HepG2 (cell line): ENCODE measurements around the gene FGFR3. TPM values are rescaled to one million over a fixed set of nuclear protein-coding genes. Genes with fewer than 3 reads are reported as not detected.

Experiments
- ATAC-seq: fragments of 200-7000 bp; cut with Tn5 transposase; 3 replicates; pipeline ENCODE4 v1.9.1; 2020; ENCODE audit warnings: mild to moderate bottlenecking, moderate library complexity
- BruUV-seq: library from RNA; stranded (reverse); fragments of 400-500 nt; replicated peaks from 2 replicates; lab custom pipeline; 2021; lab: Mats Ljungman, UMichigan
- CTCF ChIA-PET: fragments of 300-600 bp; formaldehyde crosslinking; extraction: SDS; loops from one replicate; lab custom pipeline; 2021; ENCODE audit warnings: low total read pairs, inconsistent platforms, low intra/inter-chr PET ratio; lab: Yijun Ruan, JAX
- POLR2A ChIA-PET: fragments of 350-600 bp; sonication (Branson Sonifier 250); formaldehyde crosslinking; loops from one replicate; lab custom pipeline; 2020; ENCODE audit warnings: antibody characterized with exemption, inconsistent platforms; lab: Yijun Ruan, JAX
- DNase-seq: peaks from one replicate; pipeline ENCODE4 v3.0.0-alpha.2; 2015; ENCODE audit warnings: low spot score
- FAIRE-seq: peaks from 3 replicates; lab custom pipeline; 2011; peaks lifted over from hg19 to GRCh38; lab: Jason Lieb, UNC
- H2AFZ ChIP-seq: one replicate; pipeline ENCODE4 v1.6.1; 2011; ENCODE audit warnings: low read length, inconsistent platforms
- H3K27ac ChIP-seq: fragments of 300-600 bp; 3 replicates; pipeline ENCODE4 v1.8.0; 2011; ENCODE audit warnings: mixed run types, mild to moderate bottlenecking, mixed read lengths, low read length, inconsistent platforms; ENCODE audit not compliant: insufficient read depth; ENCODE audit errors: extremely low read length
- H3K27me3 ChIP-seq, 2 experiments: fragments of 200-600 bp in 1 of 2; 2 replicates in 1 of 2; 3 replicates in 1 of 2; pipeline versions ENCODE4 v1.6.0 to v1.8.0; 2011; ENCODE audit warnings: low read length in 2 of 2, mild to moderate bottlenecking in 2 of 2, moderate library complexity in 2 of 2, inconsistent platforms in 1 of 2; ENCODE audit not compliant: insufficient read depth in 2 of 2, control insufficient read depth in 1 of 2
- H3K36me3 ChIP-seq, 2 experiments: fragments of 200-600 bp in 1 of 2; replicated peaks in 1 of 2; 2 replicates in 1 of 2; 3 replicates in 1 of 2; pipeline versions ENCODE4 v1.5.1 to v1.8.0; 2011; ENCODE audit warnings: low read length in 2 of 2, inconsistent platforms in 1 of 2; ENCODE audit not compliant: insufficient read depth in 2 of 2, control insufficient read depth in 1 of 2
- H3K4me1 ChIP-seq: 2 replicates; pipeline ENCODE4 v1.5.1; 2012; ENCODE audit warnings: low read length, inconsistent platforms; ENCODE audit not compliant: insufficient read depth
- H3K4me2 ChIP-seq: 2 replicates; pipeline ENCODE4 v1.6.0; 2011; ENCODE audit warnings: low read depth, low read length, inconsistent platforms
- H3K4me3 ChIP-seq, 3 experiments: fragments of 200-600 bp in 1 of 3; sonication (generic), shearing (Covaris generic) in 1 of 3; replicated peaks in 1 of 3; 2 replicates each; pipeline ENCODE4 v1.5.1; 2011 to 2016; ENCODE audit warnings: low read length in 3 of 3, inconsistent platforms in 2 of 3, low read depth in 2 of 3, mild to moderate bottlenecking in 2 of 3, control low read depth in 1 of 3, mixed read lengths in 1 of 3; ENCODE audit not compliant: insufficient read depth in 1 of 3
- H3K79me2 ChIP-seq: one replicate; pipeline ENCODE4 v1.6.1; 2011; ENCODE audit warnings: low read length, inconsistent platforms; ENCODE audit not compliant: insufficient read depth
- H3K9ac ChIP-seq: 2 replicates; pipeline ENCODE4 v1.6.0; 2011; ENCODE audit warnings: mild to moderate bottlenecking, low read depth, low read length, inconsistent platforms; ENCODE audit not compliant: insufficient read depth
- H3K9me3 ChIP-seq: 2 replicates; pipeline ENCODE4 v1.5.1; 2012; ENCODE audit warnings: mild to moderate bottlenecking, low read length
- H4K20me1 ChIP-seq: 2 replicates; pipeline ENCODE4 v1.6.0; 2011; ENCODE audit warnings: inconsistent platforms, mild to moderate bottlenecking, low read length, moderate library complexity; ENCODE audit not compliant: insufficient read depth
- CENPT ChIP-seq: sonication (generic); formaldehyde crosslinking; IDR thresholded peaks from 2 replicates; pipeline ENCODE4 v1.8.0; 2022; ENCODE audit warnings: low read depth, mild to moderate bottlenecking, moderate library complexity, missing genetic modification reagents
- MYC ChIP-seq: sonication (generic); formaldehyde crosslinking; IDR thresholded peaks from 2 replicates; pipeline ENCODE4 v1.9.0; 2021; ENCODE audit warnings: missing genetic modification reagents, borderline replicate concordance
- ZFP41 ChIP-seq: sonication (generic); formaldehyde crosslinking; IDR thresholded peaks from 2 replicates; pipeline ENCODE4 v1.4.0; 2020; ENCODE audit warnings: mild to moderate bottlenecking, missing genetic modification reagents, borderline replicate concordance
- ZNF225 ChIP-seq: sonication (generic); formaldehyde crosslinking; IDR thresholded peaks from 2 replicates; pipeline ENCODE4 v1.4.0; 2020; ENCODE audit warnings: mild to moderate bottlenecking, missing genetic modification reagents
- ZNF614 ChIP-seq: IDR thresholded peaks from 2 replicates; pipeline ENCODE4 v1.6.1; 2018; ENCODE audit warnings: missing biosample characterization, missing genetic modification reagents, inconsistent platforms, borderline replicate concordance
- ZNF761 ChIP-seq: sonication (generic); formaldehyde crosslinking; conservative IDR thresholded peaks from 2 replicates; pipeline ENCODE4 v1.4.0; 2020; ENCODE audit warnings: mild to moderate bottlenecking, missing genetic modification reagents
- ZNF768 ChIP-seq: sonication (generic); formaldehyde crosslinking; IDR thresholded peaks from 2 replicates; pipeline ENCODE4 v1.4.0; 2020; ENCODE audit warnings: missing genetic modification reagents
- ZNF776 ChIP-seq: sonication (generic); formaldehyde crosslinking; IDR thresholded peaks from 2 replicates; pipeline ENCODE4 v1.4.0; 2020; ENCODE audit warnings: mild to moderate bottlenecking, missing genetic modification reagents
- ZNF777 ChIP-seq: sonication (generic); formaldehyde crosslinking; IDR thresholded peaks from 2 replicates; pipeline ENCODE4 v1.4.0; 2020; ENCODE audit warnings: missing genetic modification reagents
- WGBS: methylation state at CpG from one replicate; pipeline ENCODE4 v1.1.6; 2017; ENCODE audit warnings: low lambda C conversion rate; 5-methylcytosine and 5-hydroxymethylcytosine counted together
- in situ Hi-C: cut with HindIII; loops from 2 replicates; pipeline ENCODE4 v1.10.0; 2017; ENCODE audit warnings: low pct_unique_long_range_greater_than_20kb; ENCODE audit not compliant: extremely low pct_ligation_motif_present
- intact Hi-C: fragments of 100-400 bp; cut with micrococcal nuclease; formaldehyde crosslinking; loops from one replicate; pipeline ENCODE4 v1.10.0; 2022; ENCODE audit not compliant: unreplicated experiment
- polyA plus RNA-seq, 8 experiments: library from polyadenylated mRNA; depleted of rRNA in 3 of 8; stranded (reverse) in 7 of 8; unstranded in 1 of 8; fragments of >200 nt; fragmentation: Illumina TruSeq in 4 of 8; extraction: Trizol in 4 of 8; gene quantifications; 2 replicates each; pipeline versions ENCODE4 v1.2.1 to v1.2.3, GENCODE V29; 2011 to 2016; ENCODE audit warnings: low read depth in 4 of 8, missing spikeins in 1 of 8, mixed read lengths in 1 of 8; ENCODE audit not compliant: insufficient read depth in 1 of 8
- total RNA-seq, 5 experiments: library from RNA; depleted of rRNA; stranded (reverse); fragments of >200 nt; fragmentation: Illumina TruSeq; extraction: Trizol; gene quantifications; 2 replicates each; pipeline ENCODE4 v1.2.3, GENCODE V29; 2016; ENCODE audit warnings: low read depth in 1 of 5
- TF ChIP-seq, protein P1 (sequence below): sonication (generic); formaldehyde crosslinking; IDR thresholded peaks from 2 replicates; pipeline ENCODE4 v1.8.1; 2023; ENCODE audit warnings: missing genetic modification reagents, mild to moderate bottlenecking, borderline replicate concordance
- TF ChIP-seq, protein P2 (sequence below): sonication (generic); formaldehyde crosslinking; IDR thresholded peaks from 2 replicates; pipeline ENCODE4 v1.4.0; 2020; ENCODE audit warnings: missing genetic modification reagents, borderline replicate concordance
- TF ChIP-seq, protein P3 (sequence below): sonication (generic); formaldehyde crosslinking; conservative IDR thresholded peaks from 2 replicates; pipeline ENCODE4 v1.5.0; 2020; ENCODE audit warnings: missing genetic modification reagents
- TF ChIP-seq, protein P4 (sequence below): sonication (generic); formaldehyde crosslinking; IDR thresholded peaks from 2 replicates; pipeline ENCODE4; 2020; ENCODE audit warnings: missing genetic modification reagents, mild to moderate bottlenecking, borderline replicate concordance

FGFR3 gene
- total and polyA plus RNA-seq, 2 of the 13 experiments (the other 11 are each of a cell fraction or from before 2014, with no cell fraction given) = 103 to 109 TPM

DNA sequence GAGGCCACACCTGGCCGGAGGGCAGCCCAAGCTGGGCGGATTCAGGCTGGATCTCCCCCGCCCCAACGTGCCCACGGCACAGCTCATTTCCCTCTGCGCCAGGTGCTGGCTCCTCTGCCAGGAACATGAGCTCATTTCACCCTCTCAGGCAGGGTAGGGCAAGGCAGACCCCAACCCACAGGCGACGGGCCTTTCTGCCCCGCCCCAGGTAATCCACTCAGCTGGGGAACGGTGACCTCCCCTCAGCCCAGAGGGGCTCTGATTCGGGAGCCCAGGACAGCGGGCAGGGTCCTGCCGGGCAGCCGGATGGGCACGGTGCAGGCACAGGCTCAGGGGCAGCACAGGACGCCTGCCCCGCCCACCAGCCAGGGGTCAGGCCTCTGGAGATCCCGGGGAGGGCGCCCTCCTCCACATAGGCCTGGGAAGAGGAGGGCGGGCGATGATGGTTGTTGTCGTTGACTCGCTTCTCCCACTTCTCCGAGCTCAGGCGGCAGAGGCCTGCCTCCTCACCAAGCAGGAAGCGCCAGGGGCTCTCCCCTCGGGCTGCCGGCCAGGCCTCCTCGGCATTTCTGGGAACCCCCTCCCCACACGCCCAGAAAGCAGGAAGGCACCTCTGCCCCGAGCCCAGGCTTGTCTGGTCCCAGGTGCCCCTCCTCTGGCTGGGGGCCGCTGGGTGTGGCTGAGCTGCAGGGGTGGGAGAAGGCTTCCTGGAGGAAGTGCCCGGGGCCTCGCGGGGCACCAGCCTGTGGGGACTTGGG lies 40.6 kb upstream of the FGFR3 start:
- Histone ChIP-seq H3K4me1 (peaks cover 90% of the 10 kb centered on the region), H3K4me3 (peak overlapping the region; percentile 45 to 73 (median 56)), H3K79me2 (no peaks in the 10 kb centered on the region), H2AFZ (no peak overlapping the region), H3K27ac (peak overlapping the region; percentile 12), H3K9me3 (no peaks in the 10 kb centered on the region), H4K20me1 (no peaks in the 10 kb centered on the region), H3K36me3 (no peaks in the 10 kb centered on the region), H3K27me3 (no peaks in the 10 kb centered on the region; a peak in 1 of 5 replicates), H3K4me2 (peak overlapping the region; percentile 82), H3K9ac (peak overlapping the region; percentile 58)
- FAIRE-seq (no peak), ATAC-seq (peak; percentile 60), DNase-seq (peak; percentile 69)
- POLR2A ChIA-PET = interaction anchor here (0.8 to 3.6 kb wide), 15 partner anchors 8 to 56 kb away, joined by 3 to 70 read pairs (median 10); partner anchors contain the start of genes FGFR3, TACC3 and TMEM129
- intact Hi-C loops (loop anchor here (2.0 kb wide), 1 partner anchor 26 kb away; no protein-coding TSS in a partner anchor), in situ Hi-C loops (loop anchor here (10.0 kb wide), 1 partner anchor 52 kb away; no protein-coding TSS in a partner anchor)
- CTCF ChIA-PET = interaction anchor here (2.9 kb wide), 1 partner anchor 58 kb away, joined by 22 read pairs; no protein-coding TSS in a partner anchor
- no CpG with 5 or more reads among the region's 35 CpGs for WGBS
- no TSS peak for BruUV-seq
- TF ChIP-seq CENPT (CRISPR knock-in tag) = no peak
- TF ChIP-seq, protein P1, sequence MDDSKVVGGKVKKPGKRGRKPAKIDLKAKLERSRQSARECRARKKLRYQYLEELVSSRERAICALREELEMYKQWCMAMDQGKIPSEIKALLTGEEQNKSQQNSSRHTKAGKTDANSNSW (CRISPR knock-in tag) = 0 out of 2 replicates have a peak, but pooled peaks have one; percentile 12
- TF ChIP-seq, protein P2, sequence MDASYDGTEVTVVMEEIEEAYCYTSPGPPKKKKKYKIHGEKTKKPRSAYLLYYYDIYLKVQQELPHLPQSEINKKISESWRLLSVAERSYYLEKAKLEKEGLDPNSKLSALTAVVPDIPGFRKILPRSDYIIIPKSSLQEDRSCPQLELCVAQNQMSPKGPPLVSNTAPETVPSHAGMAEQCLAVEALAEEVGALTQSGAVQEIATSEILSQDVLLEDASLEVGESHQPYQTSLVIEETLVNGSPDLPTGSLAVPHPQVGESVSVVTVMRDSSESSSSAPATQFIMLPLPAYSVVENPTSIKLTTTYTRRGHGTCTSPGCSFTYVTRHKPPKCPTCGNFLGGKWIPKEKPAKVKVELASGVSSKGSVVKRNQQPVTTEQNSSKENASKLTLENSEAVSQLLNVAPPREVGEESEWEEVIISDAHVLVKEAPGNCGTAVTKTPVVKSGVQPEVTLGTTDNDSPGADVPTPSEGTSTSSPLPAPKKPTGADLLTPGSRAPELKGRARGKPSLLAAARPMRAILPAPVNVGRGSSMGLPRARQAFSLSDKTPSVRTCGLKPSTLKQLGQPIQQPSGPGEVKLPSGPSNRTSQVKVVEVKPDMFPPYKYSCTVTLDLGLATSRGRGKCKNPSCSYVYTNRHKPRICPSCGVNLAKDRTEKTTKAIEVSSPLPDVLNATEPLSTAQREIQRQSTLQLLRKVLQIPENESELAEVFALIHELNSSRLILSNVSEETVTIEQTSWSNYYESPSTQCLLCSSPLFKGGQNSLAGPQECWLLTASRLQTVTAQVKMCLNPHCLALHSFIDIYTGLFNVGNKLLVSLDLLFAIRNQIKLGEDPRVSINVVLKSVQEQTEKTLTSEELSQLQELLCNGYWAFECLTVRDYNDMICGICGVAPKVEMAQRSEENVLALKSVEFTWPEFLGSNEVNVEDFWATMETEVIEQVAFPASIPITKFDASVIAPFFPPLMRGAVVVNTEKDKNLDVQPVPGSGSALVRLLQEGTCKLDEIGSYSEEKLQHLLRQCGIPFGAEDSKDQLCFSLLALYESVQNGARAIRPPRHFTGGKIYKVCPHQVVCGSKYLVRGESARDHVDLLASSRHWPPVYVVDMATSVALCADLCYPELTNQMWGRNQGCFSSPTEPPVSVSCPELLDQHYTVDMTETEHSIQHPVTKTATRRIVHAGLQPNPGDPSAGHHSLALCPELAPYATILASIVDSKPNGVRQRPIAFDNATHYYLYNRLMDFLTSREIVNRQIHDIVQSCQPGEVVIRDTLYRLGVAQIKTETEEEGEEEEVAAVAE (CRISPR knock-in tag) = 0 out of 2 replicates have a peak, but pooled peaks have one; percentile 18
- TF ChIP-seq MYC (CRISPR knock-in tag) = peak; percentile 35; the same call in 1 of the 2 replicates
- no peak for TF ChIP-seq ZFP41
- TF ChIP-seq ZNF768 = no peak
- TF ChIP-seq ZNF225 (CRISPR knock-in tag) = no peak
- TF ChIP-seq, protein P3, sequence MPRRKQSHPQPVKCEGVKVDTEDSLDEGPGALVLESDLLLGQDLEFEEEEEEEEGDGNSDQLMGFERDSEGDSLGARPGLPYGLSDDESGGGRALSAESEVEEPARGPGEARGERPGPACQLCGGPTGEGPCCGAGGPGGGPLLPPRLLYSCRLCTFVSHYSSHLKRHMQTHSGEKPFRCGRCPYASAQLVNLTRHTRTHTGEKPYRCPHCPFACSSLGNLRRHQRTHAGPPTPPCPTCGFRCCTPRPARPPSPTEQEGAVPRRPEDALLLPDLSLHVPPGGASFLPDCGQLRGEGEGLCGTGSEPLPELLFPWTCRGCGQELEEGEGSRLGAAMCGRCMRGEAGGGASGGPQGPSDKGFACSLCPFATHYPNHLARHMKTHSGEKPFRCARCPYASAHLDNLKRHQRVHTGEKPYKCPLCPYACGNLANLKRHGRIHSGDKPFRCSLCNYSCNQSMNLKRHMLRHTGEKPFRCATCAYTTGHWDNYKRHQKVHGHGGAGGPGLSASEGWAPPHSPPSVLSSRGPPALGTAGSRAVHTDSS (CRISPR knock-in tag) = no peak
- TF ChIP-seq, protein P4, sequence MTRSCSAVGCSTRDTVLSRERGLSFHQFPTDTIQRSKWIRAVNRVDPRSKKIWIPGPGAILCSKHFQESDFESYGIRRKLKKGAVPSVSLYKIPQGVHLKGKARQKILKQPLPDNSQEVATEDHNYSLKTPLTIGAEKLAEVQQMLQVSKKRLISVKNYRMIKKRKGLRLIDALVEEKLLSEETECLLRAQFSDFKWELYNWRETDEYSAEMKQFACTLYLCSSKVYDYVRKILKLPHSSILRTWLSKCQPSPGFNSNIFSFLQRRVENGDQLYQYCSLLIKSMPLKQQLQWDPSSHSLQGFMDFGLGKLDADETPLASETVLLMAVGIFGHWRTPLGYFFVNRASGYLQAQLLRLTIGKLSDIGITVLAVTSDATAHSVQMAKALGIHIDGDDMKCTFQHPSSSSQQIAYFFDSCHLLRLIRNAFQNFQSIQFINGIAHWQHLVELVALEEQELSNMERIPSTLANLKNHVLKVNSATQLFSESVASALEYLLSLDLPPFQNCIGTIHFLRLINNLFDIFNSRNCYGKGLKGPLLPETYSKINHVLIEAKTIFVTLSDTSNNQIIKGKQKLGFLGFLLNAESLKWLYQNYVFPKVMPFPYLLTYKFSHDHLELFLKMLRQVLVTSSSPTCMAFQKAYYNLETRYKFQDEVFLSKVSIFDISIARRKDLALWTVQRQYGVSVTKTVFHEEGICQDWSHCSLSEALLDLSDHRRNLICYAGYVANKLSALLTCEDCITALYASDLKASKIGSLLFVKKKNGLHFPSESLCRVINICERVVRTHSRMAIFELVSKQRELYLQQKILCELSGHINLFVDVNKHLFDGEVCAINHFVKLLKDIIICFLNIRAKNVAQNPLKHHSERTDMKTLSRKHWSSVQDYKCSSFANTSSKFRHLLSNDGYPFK = peak; percentile 39; the same call in 1 of the 2 replicates
- TF ChIP-seq ZNF776 (CRISPR knock-in tag) = peak; percentile 27; the same call in 1 of the 2 replicates
- peak; percentile 13; the same call in 1 of the 2 replicates for TF ChIP-seq ZNF777 (CRISPR knock-in tag)
- no peak for TF ChIP-seq ZNF761
- TF ChIP-seq ZNF614 (CRISPR knock-in tag) = peak; percentile 48; the same call in 1 of the 2 replicates
